Activated B cell treated with CpG ODN at 0.5 μM for 24 hours (primary cell): ENCODE measurements around the gene GBP6. TPM values are rescaled to one million over a fixed set of nuclear protein-coding genes. Genes with fewer than 3 reads are reported as not detected.

Source experiments
- ATAC-seq: fragments of 200-7000 bp; cut with Tn5 transposase; one replicate; pipeline ENCODE4 v1.10.0; 2021; ENCODE audit warnings: low read depth, mild to moderate bottlenecking, moderate library complexity
- CTCF ChIA-PET: fragments of 350-600 bp; sonication (Branson Sonifier 250); formaldehyde crosslinking; loops from one replicate; lab custom pipeline; 2021; ENCODE audit warnings: antibody characterized with exemption; lab: Charles Lee
- POLR2A ChIA-PET: fragments of 350-600 bp; sonication (Branson Sonifier 250); formaldehyde crosslinking; loops from one replicate; lab custom pipeline; 2021; ENCODE audit warnings: antibody characterized with exemption; lab: Charles Lee
- DNase-seq: peaks from one replicate; pipeline ENCODE4 v3.0.0; 2022
- H3K27ac Mint-ChIP-seq: one replicate; pipeline ENCODE4 v1.8.0; 2020; ENCODE audit warnings: mixed read lengths
- H3K27me3 Mint-ChIP-seq: one replicate; pipeline ENCODE4 v1.8.0; 2021; ENCODE audit warnings: mixed read lengths
- H3K36me3 Mint-ChIP-seq: one replicate; pipeline ENCODE4 v1.8.0; 2021; ENCODE audit warnings: low read depth, mixed read lengths
- H3K4me1 Mint-ChIP-seq: one replicate; pipeline ENCODE4 v1.8.0; 2021; ENCODE audit warnings: mixed read lengths
- H3K4me3 Mint-ChIP-seq: one replicate; pipeline ENCODE4 v1.8.0; 2020; ENCODE audit warnings: mild to moderate bottlenecking, mixed read lengths
- H3K9me3 Mint-ChIP-seq: one replicate; pipeline ENCODE4 v1.8.0; 2020; ENCODE audit warnings: mixed read lengths
- CTCF ChIP-seq: fragments of 200-600 bp; IDR thresholded peaks from one replicate; pipeline ENCODE4 v1.8.0; 2022; ENCODE audit warnings: antibody characterized with exemption, mild to moderate bottlenecking
- intact Hi-C: fragments of 100-400 bp; cut with micrococcal nuclease; formaldehyde crosslinking; loops from one replicate; pipeline ENCODE4 v1.15.1; 2024
- total RNA-seq: library from RNA; stranded (reverse); gene quantifications from 2 replicates; pipeline ENCODE4 v1.2.3, GENCODE V29; 2022

The GBP6 gene
- total RNA-seq, 1 donor from 2014 or later, result not detected

- no peak for DNase-seq
- ChIA-PET POLR2A (no interaction called here), CTCF (interaction anchor here (0.7 kb wide), 1 partner anchor 189 kb away, joined by 3 read pairs; no protein-coding TSS in a partner anchor)
- intact Hi-C loops, result no loop called here
- peaks cover 2% of the 10 kb centered on the region for H3K4me1 Mint-ChIP-seq
- H3K36me3 Mint-ChIP-seq, result no peaks in the 10 kb centered on the region
- no peak for ATAC-seq
- H3K27ac Mint-ChIP-seq, result no peak overlapping the region
- TF ChIP-seq CTCF, result no peak
- H3K9me3 Mint-ChIP-seq, result no peaks in the 10 kb centered on the region
- no peaks in the 10 kb centered on the region for H3K27me3 Mint-ChIP-seq
- H3K4me3 Mint-ChIP-seq, result no peak overlapping the region
These were observed 12.1 kb upstream of the GBP6 start for GRCh38 chr1:89351597-89352311.

GRCh38 chr1:89352421-89352820 lies 11.4 kb upstream of the GBP6 start:
- no peak for TF ChIP-seq CTCF

GRCh38 chr1:89354205-89354604 lies 9.7 kb upstream of the GBP6 start:
- POLR2A ChIA-PET, result no interaction called here
- peaks cover 4% of the 10 kb centered on the region for H3K4me1 Mint-ChIP-seq
- intact Hi-C loops, result no loop called here
- CTCF ChIA-PET, result interaction anchor here (1.1 to 1.8 kb wide), 2 partner anchors 269 to 273 kb away, joined by 3 to 5 read pairs; no protein-coding TSS in a partner anchor
- no peak for TF ChIP-seq CTCF
- no peaks in the 10 kb centered on the region for H3K9me3 Mint-ChIP-seq
- H3K36me3 Mint-ChIP-seq, result no peaks in the 10 kb centered on the region
- DNase-seq, result no peak
- no peak for ATAC-seq
- no peaks in the 10 kb centered on the region for H3K27me3 Mint-ChIP-seq
- no peak overlapping the region for H3K4me3 Mint-ChIP-seq
- H3K27ac Mint-ChIP-seq, result no peak overlapping the region

More at GRCh38 chr1:89352421-89352820, 11.4 kb upstream of the GBP6 start:
- ChIA-PET POLR2A (no interaction called here), CTCF (no interaction called here)
- Mint-ChIP-seq H3K4me1 (peaks cover 2% of the 10 kb centered on the region), H3K4me3 (no peak overlapping the region), H3K27me3 (no peaks in the 10 kb centered on the region), H3K36me3 (no peaks in the 10 kb centered on the region), H3K27ac (no peak overlapping the region), H3K9me3 (no peaks in the 10 kb centered on the region)
- intact Hi-C loops, result no loop called here
- ATAC-seq (no peak), DNase-seq (no peak)

- CTCF ChIA-PET, result interaction anchor here (2.7 to 6.3 kb wide), 2 partner anchors 269 to 356 kb away, joined by 23 to 66 read pairs; no protein-coding TSS in a partner anchor
- intact Hi-C loops, result loop anchor here (5.0 kb wide), 1 partner anchor 83 kb away; the partner anchor contains the start of gene GBP5
- POLR2A ChIA-PET, result no interaction called here
- no peak overlapping the region for H3K4me3 Mint-ChIP-seq
- no peak for DNase-seq
- H3K36me3 Mint-ChIP-seq, result no peaks in the 10 kb centered on the region
- H3K27me3 Mint-ChIP-seq, result no peaks in the 10 kb centered on the region
- ATAC-seq, result no peak
- H3K27ac Mint-ChIP-seq, result no peak overlapping the region
- TF ChIP-seq CTCF, result no peak
- H3K4me1 Mint-ChIP-seq, result peaks cover 4% of the 10 kb centered on the region
- no peaks in the 10 kb centered on the region for H3K9me3 Mint-ChIP-seq
These were observed 8.8 kb upstream of the GBP6 start for GRCh38 chr1:89355056-89355455.

GRCh38 chr1:89356658-89357400 lies 7.0 kb upstream of the GBP6 start:
- ATAC-seq (no peak), DNase-seq (no peak)
- Mint-ChIP-seq H3K9me3 (no peaks in the 10 kb centered on the region), H3K36me3 (no peaks in the 10 kb centered on the region), H3K27ac (no peak overlapping the region), H3K4me1 (peaks cover 4% of the 10 kb centered on the region), H3K27me3 (no peaks in the 10 kb centered on the region), H3K4me3 (no peak overlapping the region)
- ChIA-PET CTCF (interaction anchor here (1.0 to 6.3 kb wide), 10 partner anchors 8 to 386 kb away, joined by 3 to 66 read pairs (median 4); partner anchors contain the start of gene GBP4), POLR2A (no interaction called here)
- TF ChIP-seq CTCF, result no peak
- intact Hi-C loops, result loop anchor here (5.0 kb wide), 1 partner anchor 85 kb away; the partner anchor contains the start of gene GBP5
